Ovary (tissue), 9 donors: ENCODE measurements around the gene RBM23. TPM values are rescaled to one million over a fixed set of nuclear protein-coding genes. Genes with fewer than 3 reads are reported as not detected.

Source experiments
- DNase-seq, 5 donors: peaks; one replicate each; pipeline ENCODE4 v3.0.0-alpha.2; 2019 to 2020
- H3K27ac ChIP-seq, 2 donors: fragments of 200-600 bp; one replicate each; pipeline versions ENCODE4 v1.5.1 to v1.8.0; 2019 to 2022
- H3K27me3 ChIP-seq: fragments of 200-600 bp; one replicate; pipeline ENCODE4 v1.8.0; 2022
- H3K36me3 ChIP-seq: fragments of 200-600 bp; sonication (generic); one replicate; pipeline ENCODE4 v1.5.1; 2019
- H3K4me1 ChIP-seq: one replicate; pipeline ENCODE4 v1.8.1; 2013; ENCODE audit warnings: mild to moderate bottlenecking, moderate library complexity; ENCODE audit not compliant: insufficient read depth
- H3K4me3 ChIP-seq: fragments of 200-600 bp; sonication (generic); one replicate; pipeline ENCODE4 v1.5.1; 2017
- H3K9me3 ChIP-seq, 2 donors: fragments of 200-600 bp in 1 of 2; sonication (generic) in 1 of 2; one replicate each; pipeline versions ENCODE4 v1.5.1 to v1.8.1; 2013 to 2019; ENCODE audit warnings: mild to moderate bottlenecking in 1 of 2, moderate library complexity in 1 of 2
- CTCF ChIP-seq, 3 donors: fragments of 450-650 bp in 2 of 3; fragments of 200-600 bp in 1 of 3; IDR thresholded peaks; one replicate each; pipeline versions ENCODE4 v1.5.1 to v1.8.0; 2016 to 2022; ENCODE audit warnings: antibody characterized with exemption in 3 of 3, mild to moderate bottlenecking in 1 of 3
- EP300 ChIP-seq: sonication (generic); formaldehyde crosslinking; IDR thresholded peaks from one replicate; pipeline ENCODE4 v1.6.1; 2017; ENCODE audit warnings: antibody characterized with exemption
- POLR2A ChIP-seq: fragments of 450-650 bp; IDR thresholded peaks from one replicate; pipeline ENCODE4 v1.6.1; 2017; ENCODE audit warnings: antibody characterized with exemption, mild to moderate bottlenecking, moderate library complexity
- WGBS, 3 donors: extraction: QIAGEN DNeasy Blood & Tissue Kit in 1 of 3; methylation state at CpG; one replicate each; pipeline versions ENCODE4 v1.1.5 to v1.1.7; 2013 to 2017; 5-methylcytosine and 5-hydroxymethylcytosine counted together
- intact Hi-C, 4 donors: fragments of 100-400 bp; cut with DNase I; formaldehyde crosslinking; loops; one replicate each; pipeline versions ENCODE4 v1.11.0 to v1.15.1; 2022 to 2023
- polyA plus RNA-seq, 2 donors: library from polyadenylated mRNA; stranded (reverse); fragments of 200-250 nt in 1 of 2; fragments of 350-450 nt in 1 of 2; fragmentation: Illumina TruSeq in 1 of 2; extraction: RNeasy Lipid Tissue Mini Kit (QIAGEN cat#74804) in 1 of 2; gene quantifications; one replicate each; pipeline ENCODE4 v1.2.3, GENCODE V29; 2013 to 2014
- total RNA-seq, 7 donors: library from RNA; depleted of rRNA in 2 of 7; stranded (reverse); fragments of >200 nt in 2 of 7; fragmentation: NEBNext Ultra II Directional in 3 of 7; extraction: Animal tissue kit (Norgen Biotek cat#: 25700) in 3 of 7; gene quantifications; one replicate each; pipeline versions ENCODE4 v1.1.0 to v1.2.4, GENCODE V29; 2016 to 2023
- donor health status: DM: no; HTN: no; CAD: no; lungs with moderate emphysema.
- donor health status: DM: no; HTN: no; CAD: no.
- donor health status: Bipolar disorder and iron deficiency.
- donor health status: DM: yes; HTN: yes; CAD: no.
- donor health status: DM: no; HTN: no; CAD: no.
- donor health status: DM: yes; HTN: yes; CAD: no.

The RBM23 gene
- total and polyA plus RNA-seq, 9 donors: 57.0 to 244 (median 105) TPM

DNA sequence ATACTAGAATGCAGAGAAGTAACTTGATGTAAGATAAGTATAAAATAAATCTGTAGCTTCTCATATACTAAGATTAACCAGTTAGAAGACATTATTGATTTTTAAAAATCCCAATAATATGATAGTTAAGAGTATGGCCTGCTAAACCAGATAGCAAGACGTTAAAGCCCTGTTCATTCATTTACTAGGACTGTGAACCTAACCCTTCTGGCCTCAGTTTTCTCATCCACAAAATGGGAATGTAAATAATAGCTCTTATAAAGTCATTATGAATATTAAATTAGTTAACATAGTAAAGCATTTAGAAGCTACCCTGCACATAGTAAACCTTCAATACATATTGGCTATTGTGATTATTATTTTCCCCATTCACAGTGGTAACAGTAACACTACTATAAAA lies 16.2 kb upstream of the RBM23 start:
- H3K27ac ChIP-seq: no peak overlapping the region
- DNase-seq: no peak
- peaks cover 3% of the 10 kb centered on the region for H3K4me1 ChIP-seq
- H3K4me3 ChIP-seq: no peak overlapping the region
- H3K9me3 ChIP-seq: no peaks in the 10 kb centered on the region
- no peaks in the 10 kb centered on the region for H3K27me3 ChIP-seq
- H3K36me3 ChIP-seq: no peaks in the 10 kb centered on the region
- intact Hi-C loops: no loop called here
- TF ChIP-seq EP300 (no peak), CTCF (IDR thresholded peaks at IDR 0.05) (no peak), POLR2A (no peak)
- 82 to 86% (median 83%) methylated on average over 1 of the region's 1 CpG for whole genome bisulfite sequencing, 3 donors

DNA sequence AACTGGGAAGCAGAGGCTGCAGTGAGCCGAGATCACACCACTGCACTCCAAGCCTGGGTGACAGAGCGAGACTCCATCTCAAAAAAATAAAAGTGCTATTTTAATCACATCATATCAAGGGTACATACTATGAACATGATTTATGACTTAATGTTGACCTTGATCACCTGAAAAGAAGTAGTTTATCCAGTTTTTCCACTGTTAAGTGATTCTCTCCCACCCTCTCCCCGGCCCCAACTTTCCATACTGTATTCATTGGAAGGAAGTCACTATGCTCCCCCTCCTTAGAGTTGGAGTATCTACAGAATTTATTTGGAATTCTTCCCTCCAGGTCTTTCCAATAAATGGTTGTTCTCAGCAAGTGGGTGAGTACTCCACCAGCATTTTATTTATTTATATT lies 13.2 kb upstream of the RBM23 start:
- no peak for DNase-seq
- H3K9me3 ChIP-seq: no peaks in the 10 kb centered on the region
- no peak overlapping the region for H3K27ac ChIP-seq
- TF ChIP-seq POLR2A (no peak), EP300 (no peak), CTCF (IDR thresholded peaks at IDR 0.05) (no peak)
- no peak overlapping the region for H3K4me3 ChIP-seq
- peaks cover 3% of the 10 kb centered on the region for H3K4me1 ChIP-seq
- intact Hi-C loops: loop anchor here in 1 of 4 donors (5.0 kb wide), 1 partner anchor 50 kb away; the partner anchor contains the start of gene AJUBA
- WGBS, 3 donors: 90 to 95% (median 90%) methylated on average over 3 of the region's 3 CpGs
- H3K36me3 ChIP-seq: no peaks in the 10 kb centered on the region
- H3K27me3 ChIP-seq: no peaks in the 10 kb centered on the region

DNA sequence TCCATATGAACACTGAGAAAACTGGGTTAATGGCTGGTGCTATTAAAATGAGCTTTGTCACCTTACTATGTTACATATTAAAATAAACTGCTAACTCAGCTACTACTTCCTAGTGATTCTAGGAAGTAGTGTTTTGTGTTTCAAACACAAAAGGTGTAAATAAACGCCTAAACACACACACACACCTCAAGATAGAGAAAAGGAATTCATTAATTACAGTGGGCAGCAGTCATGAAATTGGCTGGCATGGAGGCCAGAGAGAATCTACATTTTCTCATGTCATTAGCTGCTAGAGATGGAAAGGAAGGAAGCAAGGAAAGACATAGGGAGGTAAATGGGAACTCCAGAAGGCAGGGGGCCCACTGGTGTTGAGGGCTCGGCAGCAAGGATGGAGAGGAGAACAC lies 11.0 kb upstream of the RBM23 start:
- TF ChIP-seq EP300 (no peak), POLR2A (no peak), CTCF (IDR thresholded peaks at IDR 0.05) (no peak)
- H3K27ac ChIP-seq: peak overlapping the region; percentile 77 to 92
- H3K9me3 ChIP-seq: no peaks in the 10 kb centered on the region
- no peaks in the 10 kb centered on the region for H3K27me3 ChIP-seq
- H3K4me1 ChIP-seq: peaks cover 3% of the 10 kb centered on the region
- intact Hi-C loops: loop anchor here in 3 of 4 donors (2.0 to 5.0 kb wide), 3 partner anchors 52 to 57 kb away; partner anchors contain the start of gene AJUBA (in 2 of the 3)
- peak overlapping the region; percentile 37 for H3K4me3 ChIP-seq
- no peaks in the 10 kb centered on the region for H3K36me3 ChIP-seq
- WGBS, 3 donors: 0 to 2% (median 2%) methylated on average over 2 of the region's 2 CpGs
- DNase-seq: no peak

GRCh38 chr14:22929104-22929960 lies 10.4 kb upstream of the RBM23 start, which contains the start of gene PRMT5:
TSS of gene PRMT5 (minus strand) at chr14:22929376. CDS start at chr14:22929361, 15 bp downstream.
- no peaks in the 10 kb centered on the region for H3K27me3 ChIP-seq
- no peaks in the 10 kb centered on the region for H3K9me3 ChIP-seq
- TF ChIP-seq CTCF (IDR thresholded peaks at IDR 0.05) (no peak), EP300 (no peak), POLR2A (peak; percentile 93)
- 0% methylated on average over 51 of the region's 51 CpGs for WGBS, 3 donors
- peak within 1 kb of the TSS; percentile 73 for H3K4me3 ChIP-seq
- H3K4me1 ChIP-seq: peaks cover 3% of the 10 kb centered on the region
- DNase-seq: peak; percentile 98 to 100 (median 99)
- intact Hi-C loops: loop anchor here in 1 of 4 donors (2.0 kb wide), 1 partner anchor 57 kb away; no protein-coding TSS in a partner anchor
- H3K36me3 ChIP-seq: no peaks in the 10 kb centered on the region
- H3K27ac ChIP-seq: peak within 1 kb of the TSS; percentile 77 to 92
